Breast epithelium (tissue), 3 donors: ENCODE measurements around the gene NAA25. TPM values are rescaled to one million over a fixed set of nuclear protein-coding genes. Genes with fewer than 3 reads are reported as not detected.

Experiments
- total RNA-seq, 3 donors: library from RNA; depleted of rRNA; stranded (reverse); fragments of >200 nt; gene quantifications; one replicate each; pipeline ENCODE4 v1.1.0, GENCODE V29; 2016

Gene NAA25
- total RNA-seq, 3 donors from 2014 or later = 16.8 to 48.3 (median 37.0) TPM

Other genes starting within 250 kb of the NAA25 start
- gene TMEM116, start 95.6 kb downstream of the NAA25 start, total RNA-seq = 10 to 100 TPM; 19.0 to 46.4 (median 29.8) TPM
- gene ERP29, start 95.4 kb downstream of the NAA25 start, total RNA-seq = 10 to 100 TPM; 40.3 to 52.8 (median 41.0) TPM
- gene TRAFD1, start 16.8 kb upstream of the NAA25 start, total RNA-seq = 10 to 100 TPM; 25.9 to 64.2 (median 54.4) TPM